ENCODE measurements around the gene CDKN2B-AS1. TPM values are rescaled to one million over a fixed set of nuclear protein-coding genes. Genes with fewer than 3 reads are reported as not detected.

Gene CDKN2B-AS1
- total RNA-seq, 1 experiment from 2014 or later, result not detected

GRCh38 chr9:22078081-22078480 is 83.5 kb downstream of the CDKN2B-AS1 start:
- Histone ChIP-seq H2AK5ac (ENCODE audit: insufficient read length, low read length) (no peak overlapping the region), H3K56ac (ENCODE audit: insufficient read length, low read depth, low read length) (no peak overlapping the region), H2BK120ac (ENCODE audit: low read depth, low read length, poor library complexity, severe bottlenecking) (no peak overlapping the region), H4K20me1 (ENCODE audit: control insufficient read depth, insufficient read depth, insufficient read length) (no peaks in the 10 kb centered on the region), H4K8ac (replicated peaks; ENCODE audit: insufficient read length, low read depth, low read length) (no peak overlapping the region), H2BK20ac (ENCODE audit: low read depth, low read length, poor library complexity, severe bottlenecking) (no peak overlapping the region), H3K9me3 (ENCODE audit: control insufficient read depth, low read depth, low read length) (no peaks in the 10 kb centered on the region), H4K5ac (ENCODE audit: insufficient read length, low read depth, low read length) (no peak overlapping the region), H2BK15ac (ENCODE audit: low read depth, low read length) (no peak overlapping the region), H2BK5ac (ENCODE audit: insufficient read length, low read length) (no peak overlapping the region), H2BK12ac (ENCODE audit: insufficient read length, low read depth, low read length) (no peak overlapping the region), H3K27me3 (ENCODE audit: insufficient read depth, low read length) (no peaks in the 10 kb centered on the region), H3K4ac (ENCODE audit: low read depth, low read length) (no peak overlapping the region), H3K18ac (ENCODE audit: insufficient read length, low read depth, low read length) (no peak overlapping the region), H3K9ac (ENCODE audit: extremely low read depth, insufficient read length, low read length) (no peak overlapping the region), H3K14ac (ENCODE audit: insufficient read depth, low read length) (no peak overlapping the region), H4K91ac (ENCODE audit: insufficient read length, low read depth, low read length) (no peak overlapping the region), H3K4me1 (ENCODE audit: insufficient read depth, low read length) (no peaks in the 10 kb centered on the region; the same call in 1 of the 2 replicates), H3K23me2 (ENCODE audit: insufficient read length, low read depth, low read length, poor library complexity, severe bottlenecking) (no peaks in the 10 kb centered on the region), H3K4me2 (ENCODE audit: insufficient read depth, insufficient read length, low read length) (no peak overlapping the region), H3T11ph (ENCODE audit: low read length) (no peak overlapping the region), H3K27ac (ENCODE audit: insufficient read length, low read depth, low read length) (no peak overlapping the region), H3K79me1 (ENCODE audit: insufficient read depth, low read depth, low read length, poor library complexity, severe bottlenecking) (no peaks in the 10 kb centered on the region), H2AFZ (ENCODE audit: low read length) (no peak overlapping the region), H3K23ac (ENCODE audit: insufficient read length, low read depth, low read length) (no peak overlapping the region), H3K79me2 (ENCODE audit: insufficient read depth, low read length) (no peaks in the 10 kb centered on the region)
- WGBS (ENCODE audit: extremely low coverage, insufficient read length, low lambda C conversion rate), result no CpG with 5 or more reads among the region's 3 CpGs
- no peak overlapping the region for H3K4me3 Mint-ChIP-seq
- peaks cover 8 to 15% of the 10 kb centered on the region in 2 experiments for H3K4me1 Mint-ChIP-seq
- H3K9me3 Mint-ChIP-seq, result no peaks in the 10 kb centered on the region
- no peak overlapping the region for H3K27ac Mint-ChIP-seq
- TF ChIP-seq, protein P1, sequence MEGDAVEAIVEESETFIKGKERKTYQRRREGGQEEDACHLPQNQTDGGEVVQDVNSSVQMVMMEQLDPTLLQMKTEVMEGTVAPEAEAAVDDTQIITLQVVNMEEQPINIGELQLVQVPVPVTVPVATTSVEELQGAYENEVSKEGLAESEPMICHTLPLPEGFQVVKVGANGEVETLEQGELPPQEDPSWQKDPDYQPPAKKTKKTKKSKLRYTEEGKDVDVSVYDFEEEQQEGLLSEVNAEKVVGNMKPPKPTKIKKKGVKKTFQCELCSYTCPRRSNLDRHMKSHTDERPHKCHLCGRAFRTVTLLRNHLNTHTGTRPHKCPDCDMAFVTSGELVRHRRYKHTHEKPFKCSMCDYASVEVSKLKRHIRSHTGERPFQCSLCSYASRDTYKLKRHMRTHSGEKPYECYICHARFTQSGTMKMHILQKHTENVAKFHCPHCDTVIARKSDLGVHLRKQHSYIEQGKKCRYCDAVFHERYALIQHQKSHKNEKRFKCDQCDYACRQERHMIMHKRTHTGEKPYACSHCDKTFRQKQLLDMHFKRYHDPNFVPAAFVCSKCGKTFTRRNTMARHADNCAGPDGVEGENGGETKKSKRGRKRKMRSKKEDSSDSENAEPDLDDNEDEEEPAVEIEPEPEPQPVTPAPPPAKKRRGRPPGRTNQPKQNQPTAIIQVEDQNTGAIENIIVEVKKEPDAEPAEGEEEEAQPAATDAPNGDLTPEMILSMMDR (conservative IDR thresholded peaks at IDR 0.05), result no peak
- H3K27me3 Mint-ChIP-seq (ENCODE audit: low read depth), result no peaks in the 10 kb centered on the region
- no peak for DNase-seq
- no peaks in the 10 kb centered on the region for H3K36me3 Mint-ChIP-seq (ENCODE audit: insufficient read depth in 1 of 3, low read depth in 3 of 3)

Measured in H9 (cell line).